ENCODE measurements around the gene CPSF4.
A peak's percentile ranks its signal among the peaks of the same experiment; 100 is the strongest.

Gene CPSF4

DNA sequence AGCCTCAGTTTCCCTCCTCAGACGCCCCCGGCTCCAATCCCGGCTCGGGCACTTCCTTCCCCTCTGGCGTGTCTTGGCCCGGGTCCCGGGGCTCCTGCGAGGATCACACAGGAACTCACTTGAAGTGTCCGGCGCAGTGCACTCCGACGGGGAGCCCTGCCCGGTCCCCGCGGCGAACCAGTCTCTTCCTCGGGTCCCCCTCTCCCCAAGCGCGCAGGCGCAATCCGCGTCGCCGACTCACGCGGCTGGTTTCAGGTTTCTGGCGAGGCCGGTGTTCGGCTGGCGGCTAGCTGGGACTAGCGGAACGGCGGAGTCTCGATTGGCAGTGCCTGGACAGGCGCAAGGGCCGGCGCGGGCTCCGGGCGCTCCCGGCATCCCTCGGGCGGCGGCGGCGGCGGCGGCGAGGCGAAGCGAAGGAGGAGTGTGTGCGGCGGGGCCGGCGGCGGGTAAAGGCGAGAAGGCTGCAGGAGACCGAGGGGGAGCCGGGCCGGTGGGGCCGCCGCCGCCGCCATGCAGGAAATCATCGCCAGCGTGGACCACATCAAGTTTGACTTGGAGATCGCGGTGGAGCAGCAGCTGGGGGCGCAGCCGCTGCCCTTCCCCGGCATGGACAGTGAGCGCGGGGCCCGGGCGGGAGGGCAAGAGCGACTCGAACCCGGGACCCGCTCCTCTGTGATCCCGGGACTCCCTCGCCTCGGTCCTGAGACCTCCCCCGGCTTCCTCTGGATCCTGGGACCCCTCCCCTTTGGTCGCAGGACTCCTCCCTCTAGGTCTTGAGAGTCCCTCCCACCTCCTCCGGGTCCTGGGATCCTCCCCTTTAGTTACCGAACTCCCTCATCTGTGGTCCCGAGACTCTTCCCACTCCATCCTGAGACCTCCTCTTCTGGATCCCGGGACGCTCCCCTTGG lies at the start of gene CPSF4, which contains the start of gene PTCD1:
CPSF4 (plus strand) TSS at position 371 of the 908 bp plus-strand sequence; CDS start at position 511, 140 bp downstream.
PTCD1 (minus strand) TSS at position 226 of the 908 bp plus-strand sequence. CDS start 3,556 bp downstream, outside the sequence.
- Mint-ChIP-seq H3K4me1 (ENCODE audit: low read depth) (peaks cover 44% of the 10 kb centered on the region), H3K27me3 (no peaks in the 10 kb centered on the region), H3K36me3 (ENCODE audit: low read depth) (peaks cover 22% of the 10 kb centered on the region), H3K27ac (peak within 1 kb of the TSS; percentile 97), H3K4me3 (peak within 1 kb of the TSS; percentile 98), H3K9me3 (no peaks in the 10 kb centered on the region)

- peaks cover 25% of the 10 kb centered on the region for H3K4me1 Mint-ChIP-seq (ENCODE audit: low read depth)
- no peak overlapping the region for H3K27ac Mint-ChIP-seq
- peaks cover 43% of the 10 kb centered on the region for H3K36me3 Mint-ChIP-seq (ENCODE audit: low read depth)
- no peaks in the 10 kb centered on the region for H3K27me3 Mint-ChIP-seq
- H3K4me3 Mint-ChIP-seq: no peak overlapping the region
- H3K9me3 Mint-ChIP-seq: no peaks in the 10 kb centered on the region
Observed at GRCh38 chr7:99389772-99390171, 49.0 kb upstream of the CPSF4 start.

GRCh38 chr7:99390941-99391602 lies 47.7 kb upstream of the CPSF4 start:
- Mint-ChIP-seq H3K4me1 (ENCODE audit: low read depth) (peaks cover 28% of the 10 kb centered on the region), H3K36me3 (ENCODE audit: low read depth) (peaks cover 53% of the 10 kb centered on the region), H3K9me3 (no peaks in the 10 kb centered on the region), H3K4me3 (no peak overlapping the region), H3K27ac (no peak overlapping the region), H3K27me3 (no peaks in the 10 kb centered on the region)

GRCh38 chr7:99392046-99392445 lies 46.7 kb upstream of the CPSF4 start:
- H3K4me3 Mint-ChIP-seq: no peak overlapping the region
- H3K36me3 Mint-ChIP-seq (ENCODE audit: low read depth): peaks cover 53% of the 10 kb centered on the region
- no peak overlapping the region for H3K27ac Mint-ChIP-seq
- H3K9me3 Mint-ChIP-seq: no peaks in the 10 kb centered on the region
- H3K4me1 Mint-ChIP-seq (ENCODE audit: low read depth): peaks cover 21% of the 10 kb centered on the region
- H3K27me3 Mint-ChIP-seq: no peaks in the 10 kb centered on the region

DNA sequence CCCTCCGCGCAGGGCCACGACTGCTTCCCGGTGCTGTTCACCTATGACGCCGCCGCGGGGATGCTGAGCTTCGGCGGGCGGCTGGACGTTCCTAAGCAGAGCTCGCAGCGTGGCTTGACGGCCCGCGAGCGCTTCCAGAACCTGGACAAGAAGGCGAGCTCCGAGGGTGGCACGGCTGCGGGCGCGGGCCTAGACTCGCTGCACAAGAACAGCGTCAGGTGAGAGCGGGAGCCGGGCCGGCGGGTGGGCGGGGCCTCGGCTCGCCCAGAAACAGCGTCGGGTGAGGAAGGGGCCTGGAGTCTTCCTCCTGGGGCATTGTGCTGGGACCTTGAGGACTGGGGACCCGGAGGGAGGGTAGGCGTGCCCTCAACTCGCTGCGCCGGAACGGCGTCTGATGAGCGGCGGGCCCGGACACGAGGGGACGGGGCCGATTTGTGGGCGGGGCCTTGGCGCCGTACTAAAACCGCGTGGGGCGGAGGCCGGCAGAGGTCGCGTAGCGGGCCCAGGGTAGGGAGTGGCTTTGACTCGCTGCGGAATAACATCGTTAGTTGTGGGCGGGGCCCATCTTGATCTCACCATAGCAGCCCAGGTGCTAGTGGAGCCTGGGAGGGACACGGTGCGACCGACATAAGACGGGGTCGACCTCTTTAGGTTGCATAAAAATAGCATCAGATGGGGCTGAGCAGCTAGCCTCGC lies 45.9 kb upstream of the CPSF4 start:
- no peaks in the 10 kb centered on the region for H3K27me3 Mint-ChIP-seq
- no peaks in the 10 kb centered on the region for H3K9me3 Mint-ChIP-seq
- H3K36me3 Mint-ChIP-seq (ENCODE audit: low read depth): peaks cover 57% of the 10 kb centered on the region
- H3K27ac Mint-ChIP-seq: peak overlapping the region; percentile 83
- peaks cover 23% of the 10 kb centered on the region for H3K4me1 Mint-ChIP-seq (ENCODE audit: low read depth)
- peak overlapping the region; percentile 62 for H3K4me3 Mint-ChIP-seq

GRCh38 chr7:99393355-99394187 lies 45.2 kb upstream of the CPSF4 start:
- H3K9me3 Mint-ChIP-seq: no peaks in the 10 kb centered on the region

GRCh38 chr7:99394188-99394502 lies 44.6 kb upstream of the CPSF4 start:
- H3K27ac Mint-ChIP-seq: no peak overlapping the region
- H3K27me3 Mint-ChIP-seq: no peaks in the 10 kb centered on the region

More at GRCh38 chr7:99393355-99394187, 45.2 kb upstream of the CPSF4 start:
- Mint-ChIP-seq H3K4me3 (peak overlapping the region; percentile 62), H3K4me1 (ENCODE audit: low read depth) (peaks cover 25% of the 10 kb centered on the region), H3K27ac (peak overlapping the region; percentile 83), H3K27me3 (no peaks in the 10 kb centered on the region), H3K36me3 (ENCODE audit: low read depth) (peaks cover 57% of the 10 kb centered on the region)

GRCh38 chr7:99395616-99396327 lies 43.0 kb upstream of the CPSF4 start:
- H3K36me3 Mint-ChIP-seq (ENCODE audit: low read depth): peaks cover 68% of the 10 kb centered on the region

More at GRCh38 chr7:99394188-99394502, 44.6 kb upstream of the CPSF4 start:
- Mint-ChIP-seq H3K36me3 (ENCODE audit: low read depth) (peaks cover 62% of the 10 kb centered on the region), H3K4me1 (ENCODE audit: low read depth) (peaks cover 25% of the 10 kb centered on the region), H3K4me3 (peak overlapping the region; percentile 49), H3K9me3 (no peaks in the 10 kb centered on the region)

GRCh38 chr7:99396418-99397296 lies 42.1 kb upstream of the CPSF4 start:
- H3K36me3 Mint-ChIP-seq (ENCODE audit: low read depth): peaks cover 70% of the 10 kb centered on the region
- H3K27me3 Mint-ChIP-seq: no peaks in the 10 kb centered on the region
- H3K4me3 Mint-ChIP-seq: no peak overlapping the region
- peaks cover 28% of the 10 kb centered on the region for H3K4me1 Mint-ChIP-seq (ENCODE audit: low read depth)
- no peaks in the 10 kb centered on the region for H3K9me3 Mint-ChIP-seq
- H3K27ac Mint-ChIP-seq: peak overlapping the region; percentile 29

More at GRCh38 chr7:99395616-99396327, 43.0 kb upstream of the CPSF4 start:
- no peaks in the 10 kb centered on the region for H3K9me3 Mint-ChIP-seq
- no peak overlapping the region for H3K27ac Mint-ChIP-seq
- H3K27me3 Mint-ChIP-seq: no peaks in the 10 kb centered on the region
- H3K4me3 Mint-ChIP-seq: no peak overlapping the region
- peaks cover 25% of the 10 kb centered on the region for H3K4me1 Mint-ChIP-seq (ENCODE audit: low read depth)

GRCh38 chr7:99397297-99397983 lies 41.3 kb upstream of the CPSF4 start:
- peak overlapping the region; percentile 81 for H3K27ac Mint-ChIP-seq
- peaks cover 23% of the 10 kb centered on the region for H3K4me1 Mint-ChIP-seq (ENCODE audit: low read depth)
- no peaks in the 10 kb centered on the region for H3K9me3 Mint-ChIP-seq
- no peaks in the 10 kb centered on the region for H3K27me3 Mint-ChIP-seq
- H3K4me3 Mint-ChIP-seq: peak overlapping the region; percentile 25
- peaks cover 71% of the 10 kb centered on the region for H3K36me3 Mint-ChIP-seq (ENCODE audit: low read depth)

DNA sequence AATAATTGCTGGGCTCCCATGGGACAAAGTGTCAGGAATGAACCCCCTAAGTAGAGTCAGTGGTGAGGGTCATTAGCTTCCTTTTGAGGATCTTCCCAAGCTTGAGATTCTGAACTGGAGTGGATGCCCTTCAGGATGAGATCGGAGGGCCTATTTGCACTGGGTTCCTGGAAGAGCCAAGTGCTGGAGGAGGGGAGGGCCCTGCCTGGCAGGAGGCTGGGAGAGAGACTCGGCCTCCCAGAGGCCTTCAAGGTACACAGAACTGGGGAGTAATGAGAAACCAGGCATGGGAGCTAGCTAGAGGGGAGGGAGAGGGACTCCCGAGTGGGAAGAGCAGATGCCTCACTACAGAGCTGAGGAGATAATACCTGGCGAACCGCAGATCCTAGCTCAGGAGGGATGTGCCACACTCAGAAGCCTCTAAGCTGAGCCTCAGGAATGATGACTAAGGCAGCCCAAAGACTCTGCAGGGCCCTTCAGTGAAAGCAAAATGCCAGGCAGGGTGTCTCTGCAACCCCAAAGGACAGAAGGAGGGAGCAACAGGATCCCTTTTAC lies 39.8 kb upstream of the CPSF4 start:
- peak overlapping the region; percentile 81 for H3K27ac Mint-ChIP-seq
- peaks cover 15% of the 10 kb centered on the region for H3K4me1 Mint-ChIP-seq (ENCODE audit: low read depth)
- peaks cover 74% of the 10 kb centered on the region for H3K36me3 Mint-ChIP-seq (ENCODE audit: low read depth)
- H3K9me3 Mint-ChIP-seq: no peaks in the 10 kb centered on the region
- H3K27me3 Mint-ChIP-seq: no peaks in the 10 kb centered on the region
- H3K4me3 Mint-ChIP-seq: no peak overlapping the region

DNA sequence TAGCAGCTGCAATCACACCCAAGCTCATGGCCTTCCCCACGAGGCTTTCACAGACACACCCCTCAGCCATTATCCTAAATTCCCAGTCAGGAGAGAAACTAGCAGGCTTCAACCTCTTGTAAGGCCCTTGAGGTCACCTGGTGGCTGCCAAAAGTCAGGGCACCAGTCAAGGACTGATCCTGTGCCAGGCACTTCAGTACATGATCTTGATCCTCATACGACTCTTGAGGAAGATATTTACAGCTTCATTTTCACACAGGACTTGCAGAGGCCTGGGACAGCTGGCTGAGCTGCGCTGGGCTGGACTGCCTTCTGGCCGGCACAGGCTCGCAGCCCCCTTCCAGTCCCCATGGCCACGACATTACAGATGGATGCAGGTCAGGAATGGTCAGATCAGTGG lies 39.1 kb upstream of the CPSF4 start:
- H3K36me3 Mint-ChIP-seq (ENCODE audit: low read depth): peaks cover 74% of the 10 kb centered on the region

More for the DNA sequence above, 39.1 kb upstream of the CPSF4 start:
- Mint-ChIP-seq H3K4me1 (ENCODE audit: low read depth) (peaks cover 19% of the 10 kb centered on the region), H3K9me3 (no peaks in the 10 kb centered on the region), H3K27me3 (no peaks in the 10 kb centered on the region), H3K27ac (peak overlapping the region; percentile 57), H3K4me3 (no peak overlapping the region)

Data from stimulated activated naive CD8-positive, alpha-beta T cell treated with anti-CD3 and anti-CD28 coated beads, Interleukin-15, Interleukin-2, amounts not matched to agents 100 ng/mL and 50 ng/mL, for 24 hours (primary cell).